Endothelial cell of umbilical vein (primary cell): ENCODE measurements around the gene SCLY. TPM values are rescaled to one million over a fixed set of nuclear protein-coding genes. Genes with fewer than 3 reads are reported as not detected.

Source experiments
- BruUV-seq: library from RNA; stranded (reverse); fragments of 400-500 nt; replicated peaks from 2 replicates; lab custom pipeline; 2021; lab: Mats Ljungman, UMichigan
- CTCF ChIA-PET: fragments of 300-600, 350-600 bp; sonication (Branson Sonifier 250); formaldehyde crosslinking; loops from one replicate; lab custom pipeline; 2021; ENCODE audit warnings: antibody characterized with exemption, inconsistent platforms; lab: Charles Lee
- POLR2A ChIA-PET: fragments of 300-600, 350-600 bp; sonication (Branson Sonifier 250); formaldehyde crosslinking; loops from one replicate; lab custom pipeline; 2021; ENCODE audit warnings: antibody characterized with exemption, inconsistent platforms; lab: Charles Lee
- DNase-seq: peaks from one replicate; pipeline ENCODE4 v3.0.0-alpha.2; 2011; ENCODE audit warnings: low read depth, low spot score
- FAIRE-seq: peaks from 2 replicates; lab custom pipeline; 2011; peaks lifted over from hg19 to GRCh38; lab: Jason Lieb, UNC
- H2AFZ ChIP-seq: 2 replicates; pipeline ENCODE4 v1.6.0; 2012; ENCODE audit warnings: low read depth, low read length, control low read depth, inconsistent platforms
- H3K27ac ChIP-seq: 2 replicates; pipeline ENCODE4 v1.5.1; 2011; ENCODE audit warnings: low read depth, mild to moderate bottlenecking, control low read depth, low read length, moderate library complexity; ENCODE audit not compliant: insufficient read depth
- H3K27me3 ChIP-seq, 2 experiments: 2 replicates each; pipeline versions ENCODE4 v1.6.0 to v1.6.1; 2011; ENCODE audit warnings: low read length in 2 of 2, mixed read lengths in 1 of 2; ENCODE audit not compliant: control insufficient read depth in 2 of 2, insufficient read depth in 2 of 2
- H3K36me3 ChIP-seq, 2 experiments: 2 replicates in 1 of 2; 3 replicates in 1 of 2; pipeline ENCODE4 v1.5.1; 2011; ENCODE audit warnings: low read length in 2 of 2, mild to moderate bottlenecking in 1 of 2, moderate library complexity in 1 of 2; ENCODE audit not compliant: control insufficient read depth in 2 of 2, insufficient read depth in 2 of 2; ENCODE audit errors: extremely low read depth in 1 of 2
- H3K4me1 ChIP-seq: 3 replicates; pipeline ENCODE4 v1.5.1; 2011; ENCODE audit warnings: mild to moderate bottlenecking, low read length; ENCODE audit not compliant: control insufficient read depth, insufficient read depth; ENCODE audit errors: extremely low read depth
- H3K4me2 ChIP-seq: 2 replicates; pipeline ENCODE4 v1.6.1; 2011; ENCODE audit warnings: low read length, control low read depth, mixed read lengths; ENCODE audit not compliant: insufficient read depth
- H3K4me3 ChIP-seq, 3 experiments: fragments of 200-600 bp in 1 of 3; sonication (generic), shearing (Covaris generic) in 1 of 3; replicated peaks in 1 of 3; 2 replicates each; pipeline ENCODE4 v1.5.1; 2011 to 2016; ENCODE audit warnings: control low read depth in 3 of 3, low read length in 3 of 3, mild to moderate bottlenecking in 2 of 3, inconsistent platforms in 1 of 3, low read depth in 1 of 3, moderate library complexity in 1 of 3; ENCODE audit not compliant: insufficient read depth in 1 of 3
- H3K79me2 ChIP-seq: 2 replicates; pipeline ENCODE4 v1.6.0; 2012; ENCODE audit warnings: low read length, inconsistent platforms; ENCODE audit not compliant: control insufficient read depth, insufficient read depth
- H3K9ac ChIP-seq: replicated peaks from 2 replicates; pipeline ENCODE3; 2011; ENCODE audit warnings: low read length, control low read depth; ENCODE audit not compliant: insufficient read depth; ENCODE audit errors: extremely low read depth
- H3K9me1 ChIP-seq: replicated peaks from 3 replicates; pipeline ENCODE4 v1.6.0; 2011; ENCODE audit warnings: mild to moderate bottlenecking, low read length; ENCODE audit not compliant: control insufficient read depth, insufficient read depth; ENCODE audit errors: extremely low read depth
- H3K9me3 ChIP-seq: replicated peaks from 2 replicates; pipeline ENCODE4 v1.5.1; 2012; ENCODE audit warnings: low read length, inconsistent platforms; ENCODE audit not compliant: control insufficient read depth, insufficient read depth
- H4K20me1 ChIP-seq: replicated peaks from 2 replicates; pipeline ENCODE3; 2011; ENCODE audit warnings: mild to moderate bottlenecking, low read length; ENCODE audit not compliant: control insufficient read depth, insufficient read depth; ENCODE audit errors: extremely low read depth
- CTCF ChIP-seq, 2 donors: IDR thresholded peaks; 1 replicate in 1 of 2; 2 replicates in 1 of 2; pipeline ENCODE4 v1.5.1; 2011; ENCODE audit warnings: low read length in 2 of 2, mild to moderate bottlenecking in 2 of 2, moderate library complexity in 2 of 2, control low read depth in 1 of 2, inconsistent platforms in 1 of 2, low read depth in 1 of 2; ENCODE audit not compliant: insufficient read depth in 1 of 2; ENCODE audit errors: extremely low read depth in 1 of 2
- EZH2 ChIP-seq: IDR thresholded peaks from 2 replicates; pipeline ENCODE4 v1.6.1; 2012; ENCODE audit warnings: borderline replicate concordance, low read depth, mild to moderate bottlenecking, moderate library complexity, low read length, inconsistent platforms; ENCODE audit not compliant: severe bottlenecking
- FOS ChIP-seq: IDR thresholded peaks from 2 replicates; pipeline ENCODE4 v1.6.1; 2011; ENCODE audit warnings: mild to moderate bottlenecking, low read length, moderate library complexity, borderline replicate concordance; ENCODE audit not compliant: insufficient read depth
- GATA2 ChIP-seq: IDR thresholded peaks from 2 replicates; pipeline ENCODE4 v1.7.0; 2011; ENCODE audit warnings: low read depth, mild to moderate bottlenecking, moderate library complexity, mixed read lengths, low read length; ENCODE audit not compliant: insufficient read length, insufficient read depth
- JUN ChIP-seq: IDR thresholded peaks from 2 replicates; pipeline ENCODE4 v1.6.1; 2011; ENCODE audit warnings: borderline replicate concordance, low read depth; ENCODE audit not compliant: insufficient read length, insufficient read depth
- MYC ChIP-seq: IDR thresholded peaks from one replicate; pipeline ENCODE4 v1.6.1; 2011; ENCODE audit warnings: mild to moderate bottlenecking, low read depth, low read length
- POLR2A ChIP-seq: IDR thresholded peaks from 2 replicates; pipeline ENCODE4 v1.6.1; 2012; ENCODE audit warnings: low read depth, mild to moderate bottlenecking, control low read depth, low read length
- POLR2AphosphoS5 ChIP-seq: IDR thresholded peaks from 2 replicates; pipeline ENCODE4 v1.6.1; 2012; ENCODE audit warnings: low read depth, mild to moderate bottlenecking, control low read depth, low read length, moderate library complexity; ENCODE audit not compliant: insufficient read depth
- dilution Hi-C: fragments of 300-500 bp; cut with MboI; formaldehyde crosslinking; loops from one replicate; pipeline ENCODE4 v1.15.0; 2019; ENCODE audit warnings: low sequenced_read_pairs; ENCODE audit not compliant: extremely low pct_ligation_motif_present
- intact Hi-C: fragments of 100-400 bp; cut with micrococcal nuclease; formaldehyde crosslinking; loops from one replicate; pipeline ENCODE4 v1.10.0; 2022
- polyA plus RNA-seq, 4 experiments: library from polyadenylated mRNA; depleted of rRNA in 3 of 4; stranded (reverse) in 3 of 4; unstranded in 1 of 4; fragments of >200 nt; gene quantifications; 2 replicates each; pipeline versions ENCODE4 v1.2.1 to v1.2.3, GENCODE V29; 2011 to 2012; ENCODE audit warnings: missing spikeins in 1 of 4
- total RNA-seq: library from RNA; stranded (reverse); gene quantifications from 2 replicates; pipeline ENCODE4 v1.2.3, GENCODE V29; 2021
- TF ChIP-seq, protein P1 (sequence below): IDR thresholded peaks from 2 replicates; pipeline ENCODE4 v1.6.1; 2011; ENCODE audit not compliant: insufficient read depth, insufficient read length

SCLY gene
- total and polyA plus RNA-seq, 2 donors (not counting 3 experiments of a cell fraction or from before 2014, with no cell fraction given), result 22.6 to 32.7 TPM

DNA sequence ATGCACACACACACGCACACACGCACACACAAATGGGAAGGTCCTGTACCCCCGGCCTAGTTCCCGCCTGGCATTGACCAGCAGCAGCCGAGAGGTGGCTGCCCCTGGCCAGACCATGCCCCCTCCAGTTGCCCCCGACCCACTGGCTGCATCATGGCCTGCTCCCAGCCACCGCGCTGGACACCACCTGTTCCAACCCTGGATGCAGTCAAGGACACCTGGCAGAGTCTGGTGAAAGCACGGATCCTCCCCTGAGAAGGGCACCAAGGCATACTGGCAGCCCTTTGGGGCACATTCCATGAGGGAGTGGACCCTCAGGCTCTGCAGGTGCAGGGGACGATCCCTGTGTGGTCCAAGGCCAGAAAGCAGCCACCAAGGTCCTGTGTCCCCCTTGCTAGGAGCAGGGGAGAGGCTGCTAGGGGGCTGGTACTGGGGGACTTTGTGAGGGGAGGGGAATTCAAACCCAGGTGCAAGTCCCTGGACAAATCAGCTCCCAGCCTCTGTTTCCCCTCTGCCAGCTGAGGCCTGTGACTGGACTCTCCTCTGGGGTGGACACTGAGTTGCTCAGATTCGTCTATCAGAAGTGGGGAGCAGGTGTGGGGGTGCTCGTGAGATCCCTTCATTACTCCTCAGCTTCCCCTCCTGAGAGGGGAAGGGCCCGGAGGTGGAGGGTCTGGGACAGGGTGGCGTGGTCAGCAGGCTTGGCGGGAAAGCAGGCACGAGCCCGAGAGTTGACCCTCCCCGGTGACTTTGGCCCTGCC lies 42.8 kb downstream of the SCLY start:
- Histone ChIP-seq H2AFZ (no peak overlapping the region), H3K4me3 (no peak overlapping the region), H3K9me3 (no peaks in the 10 kb centered on the region), H4K20me1 (no peaks in the 10 kb centered on the region), H3K4me1 (no peaks in the 10 kb centered on the region), H3K27me3 (no peaks in the 10 kb centered on the region), H3K36me3 (no peaks in the 10 kb centered on the region), H3K4me2 (no peak overlapping the region), H3K27ac (no peak overlapping the region), H3K79me2 (no peaks in the 10 kb centered on the region), H3K9ac (no peak overlapping the region), H3K9me1 (no peaks in the 10 kb centered on the region)
- dilution Hi-C loops (no loop called here), intact Hi-C loops (loop anchor here (10.0 kb wide), 1 partner anchor 179 kb away; no protein-coding TSS in a partner anchor)
- ChIA-PET CTCF (no interaction called here), POLR2A (no interaction called here)
- no TSS peak for BruUV-seq
- DNase-seq (no peak), FAIRE-seq (no peak)
- TF ChIP-seq POLR2A (no peak), GATA2 (no peak), MYC (no peak), CTCF (IDR thresholded peaks at IDR 0.05; ENCODE audit: extremely low read depth in 1 of 2, insufficient read depth in 1 of 2, low read depth in 1 of 2, low read length in 2 of 2) (no peak), POLR2AphosphoS5 (no peak), FOS (no peak), JUN (no peak), EZH2 (no peak)
- TF ChIP-seq, protein P1, sequence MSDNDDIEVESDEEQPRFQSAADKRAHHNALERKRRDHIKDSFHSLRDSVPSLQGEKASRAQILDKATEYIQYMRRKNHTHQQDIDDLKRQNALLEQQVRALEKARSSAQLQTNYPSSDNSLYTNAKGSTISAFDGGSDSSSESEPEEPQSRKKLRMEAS, result no peak
